ENCODE measurements around the gene SRRD.

The SRRD gene

GRCh38 chr22:26527574-26528465, 44.1 kb downstream of the SRRD start:
- no peak for TF ChIP-seq REST (IDR thresholded peaks at IDR 0.05; ENCODE audit: low read depth)

DNA sequence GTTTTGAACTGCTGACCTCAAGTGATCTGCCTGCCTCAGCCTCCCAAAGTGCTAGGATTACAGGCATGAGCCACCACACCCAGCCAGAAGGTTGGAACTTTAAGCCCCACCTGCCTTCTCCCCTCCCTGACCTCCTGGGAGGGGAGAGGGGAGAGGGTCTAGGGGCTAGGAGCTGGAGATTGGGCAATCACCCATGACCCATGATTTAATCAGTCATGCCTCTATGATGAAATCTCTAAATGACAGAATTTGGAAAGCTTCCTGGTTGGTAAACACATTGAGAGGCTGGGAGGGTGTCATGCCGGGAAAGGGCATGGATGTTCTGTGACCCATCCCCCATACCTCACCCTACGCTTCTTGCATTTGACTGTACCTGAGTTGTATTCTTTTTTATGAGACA, 45.7 kb downstream of the SRRD start:
- TF ChIP-seq ZBTB7A (IDR thresholded peaks at IDR 0.05; ENCODE audit: low read depth): no peak
- no peak for TF ChIP-seq TAF1 (IDR thresholded peaks at IDR 0.05; ENCODE audit: low read depth)
- TF ChIP-seq NFIC (IDR thresholded peaks at IDR 0.05): no peak
- no peak for TF ChIP-seq FOXM1 (IDR thresholded peaks at IDR 0.05; ENCODE audit: borderline replicate concordance, low read depth)
- TF ChIP-seq CEBPB (IDR thresholded peaks at IDR 0.05): no peak
- no peak for TF ChIP-seq REST (IDR thresholded peaks at IDR 0.05; ENCODE audit: low read depth)
- TF ChIP-seq, protein P1, sequence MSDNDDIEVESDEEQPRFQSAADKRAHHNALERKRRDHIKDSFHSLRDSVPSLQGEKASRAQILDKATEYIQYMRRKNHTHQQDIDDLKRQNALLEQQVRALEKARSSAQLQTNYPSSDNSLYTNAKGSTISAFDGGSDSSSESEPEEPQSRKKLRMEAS (IDR thresholded peaks at IDR 0.05): no peak
- TF ChIP-seq TEAD4 (IDR thresholded peaks at IDR 0.05): no peak
- TF ChIP-seq USF1 (IDR thresholded peaks at IDR 0.05): no peak
- TF ChIP-seq RAD21 (IDR thresholded peaks at IDR 0.05; ENCODE audit: low read depth): no peak
- no peak for TF ChIP-seq EGR1 (IDR thresholded peaks at IDR 0.05)
- TF ChIP-seq CREB1 (IDR thresholded peaks at IDR 0.05; ENCODE audit: low read depth): no peak
- TF ChIP-seq EP300 (IDR thresholded peaks at IDR 0.05; ENCODE audit: borderline replicate concordance): no peak
- TF ChIP-seq TCF12 (IDR thresholded peaks at IDR 0.05; ENCODE audit: low read depth): no peak
- no peak for TF ChIP-seq YY1 (IDR thresholded peaks at IDR 0.05; ENCODE audit: low read depth)

GRCh38 chr22:26534171-26534855, 50.6 kb downstream of the SRRD start:
- TF ChIP-seq REST (IDR thresholded peaks at IDR 0.05; ENCODE audit: low read depth) (no peak), CREB1 (IDR thresholded peaks at IDR 0.05; ENCODE audit: low read depth) (no peak), RAD21 (IDR thresholded peaks at IDR 0.05; ENCODE audit: low read depth) (no peak), TCF12 (IDR thresholded peaks at IDR 0.05; ENCODE audit: low read depth) (no peak), TAF1 (IDR thresholded peaks at IDR 0.05; ENCODE audit: low read depth) (no peak)

- no peak for TF ChIP-seq CEBPB (IDR thresholded peaks at IDR 0.05)
- no peak for TF ChIP-seq RAD21 (IDR thresholded peaks at IDR 0.05; ENCODE audit: low read depth)
- no peak for TF ChIP-seq TCF12 (IDR thresholded peaks at IDR 0.05; ENCODE audit: low read depth)
- TF ChIP-seq CREB1 (IDR thresholded peaks at IDR 0.05; ENCODE audit: low read depth): no peak
- TF ChIP-seq EP300 (IDR thresholded peaks at IDR 0.05; ENCODE audit: borderline replicate concordance): no peak
- no peak for TF ChIP-seq REST (IDR thresholded peaks at IDR 0.05; ENCODE audit: low read depth)
- TF ChIP-seq NFIC (IDR thresholded peaks at IDR 0.05): no peak
- TF ChIP-seq USF1 (IDR thresholded peaks at IDR 0.05): no peak
These were observed 51.4 kb downstream of the SRRD start for GRCh38 chr22:26534874-26535602.
